ENCODE results near the gene SNRNP25.

Gene SNRNP25

DNA sequence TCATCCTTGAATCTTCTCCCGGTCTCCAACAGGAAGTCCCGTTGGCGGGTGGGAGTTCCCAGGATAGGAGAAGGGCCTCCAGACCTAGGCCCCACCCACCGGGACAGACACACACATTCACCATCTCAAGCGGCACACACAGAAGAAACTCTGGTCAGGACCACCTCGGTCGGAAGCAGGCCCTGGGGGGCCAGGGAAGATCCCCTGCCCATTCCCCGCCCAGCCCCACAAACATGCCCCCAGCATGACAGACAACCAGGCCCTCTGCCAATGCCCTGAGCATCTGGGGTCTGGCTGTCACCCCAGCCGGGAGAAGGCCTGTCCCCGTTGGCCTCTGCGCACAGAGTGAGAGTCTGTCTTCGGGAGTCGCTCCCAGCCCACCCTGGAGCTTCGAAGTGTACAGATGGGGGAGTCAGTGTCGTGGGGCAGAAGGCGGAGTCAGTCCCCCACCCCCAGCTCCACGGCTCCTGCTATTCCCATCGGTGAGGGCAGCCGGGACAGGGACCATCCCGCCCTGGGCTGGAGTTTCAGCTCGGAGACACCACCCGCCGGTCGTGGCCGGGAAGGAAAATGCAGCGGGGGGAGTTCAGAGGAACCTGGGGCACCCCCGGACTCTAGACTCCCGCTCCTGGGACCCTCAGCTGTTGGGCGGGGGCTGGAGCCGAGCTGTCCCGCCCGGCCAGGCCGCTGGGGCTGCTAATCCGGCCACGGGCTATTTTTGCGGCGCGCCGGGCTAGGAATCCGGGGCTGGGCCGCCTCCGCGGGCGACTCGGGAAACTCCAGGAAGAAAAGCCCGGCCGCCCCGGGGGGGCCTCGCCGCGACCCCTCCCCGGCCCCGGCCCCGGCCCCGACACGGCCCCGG lies 18.1 kb downstream of the SNRNP25 start (continued):
- TF ChIP-seq TCF7L2 (IDR thresholded peaks at IDR 0.05; ENCODE audit: borderline replicate concordance, low read depth, low read length) (no peak), OVOL3 (tag by site-specific recombination; IDR thresholded peaks at IDR 0.05) (no peak), ZNF16 (tag by site-specific recombination; IDR thresholded peaks at IDR 0.05; ENCODE audit: low read depth) (no peak), ZNF747 (tag by site-specific recombination; IDR thresholded peaks at IDR 0.05) (no peak), ZNF394 (tag by site-specific recombination; IDR thresholded peaks at IDR 0.05; ENCODE audit: borderline replicate concordance) (no peak), SP2 (tag by site-specific recombination; IDR thresholded peaks at IDR 0.05) (peak; percentile 75), ZNF2 (tag by site-specific recombination; IDR thresholded peaks at IDR 0.05) (peak; percentile 37; the same call in 1 of the 2 replicates), ZNF521 (tag by site-specific recombination; IDR thresholded peaks at IDR 0.05) (no peak), ZFP37 (tag by site-specific recombination; IDR thresholded peaks at IDR 0.05) (no peak), ZNF658 (tag by site-specific recombination; IDR thresholded peaks at IDR 0.05) (no peak), ZNF558 (tag by site-specific recombination; IDR thresholded peaks at IDR 0.05) (no peak), ZNF423 (tag by site-specific recombination; IDR thresholded peaks at IDR 0.05) (no peak), GFI1B (tag by site-specific recombination; IDR thresholded peaks at IDR 0.05) (no peak), REPIN1 (tag by site-specific recombination; IDR thresholded peaks at IDR 0.05; ENCODE audit: low read depth) (no peak), ZNF184 (tag by site-specific recombination; IDR thresholded peaks at IDR 0.05) (no peak)
- TF ChIP-seq, protein P1, sequence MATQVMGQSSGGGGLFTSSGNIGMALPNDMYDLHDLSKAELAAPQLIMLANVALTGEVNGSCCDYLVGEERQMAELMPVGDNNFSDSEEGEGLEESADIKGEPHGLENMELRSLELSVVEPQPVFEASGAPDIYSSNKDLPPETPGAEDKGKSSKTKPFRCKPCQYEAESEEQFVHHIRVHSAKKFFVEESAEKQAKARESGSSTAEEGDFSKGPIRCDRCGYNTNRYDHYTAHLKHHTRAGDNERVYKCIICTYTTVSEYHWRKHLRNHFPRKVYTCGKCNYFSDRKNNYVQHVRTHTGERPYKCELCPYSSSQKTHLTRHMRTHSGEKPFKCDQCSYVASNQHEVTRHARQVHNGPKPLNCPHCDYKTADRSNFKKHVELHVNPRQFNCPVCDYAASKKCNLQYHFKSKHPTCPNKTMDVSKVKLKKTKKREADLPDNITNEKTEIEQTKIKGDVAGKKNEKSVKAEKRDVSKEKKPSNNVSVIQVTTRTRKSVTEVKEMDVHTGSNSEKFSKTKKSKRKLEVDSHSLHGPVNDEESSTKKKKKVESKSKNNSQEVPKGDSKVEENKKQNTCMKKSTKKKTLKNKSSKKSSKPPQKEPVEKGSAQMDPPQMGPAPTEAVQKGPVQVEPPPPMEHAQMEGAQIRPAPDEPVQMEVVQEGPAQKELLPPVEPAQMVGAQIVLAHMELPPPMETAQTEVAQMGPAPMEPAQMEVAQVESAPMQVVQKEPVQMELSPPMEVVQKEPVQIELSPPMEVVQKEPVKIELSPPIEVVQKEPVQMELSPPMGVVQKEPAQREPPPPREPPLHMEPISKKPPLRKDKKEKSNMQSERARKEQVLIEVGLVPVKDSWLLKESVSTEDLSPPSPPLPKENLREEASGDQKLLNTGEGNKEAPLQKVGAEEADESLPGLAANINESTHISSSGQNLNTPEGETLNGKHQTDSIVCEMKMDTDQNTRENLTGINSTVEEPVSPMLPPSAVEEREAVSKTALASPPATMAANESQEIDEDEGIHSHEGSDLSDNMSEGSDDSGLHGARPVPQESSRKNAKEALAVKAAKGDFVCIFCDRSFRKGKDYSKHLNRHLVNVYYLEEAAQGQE (tag by site-specific recombination; IDR thresholded peaks at IDR 0.05), result no peak

DNA sequence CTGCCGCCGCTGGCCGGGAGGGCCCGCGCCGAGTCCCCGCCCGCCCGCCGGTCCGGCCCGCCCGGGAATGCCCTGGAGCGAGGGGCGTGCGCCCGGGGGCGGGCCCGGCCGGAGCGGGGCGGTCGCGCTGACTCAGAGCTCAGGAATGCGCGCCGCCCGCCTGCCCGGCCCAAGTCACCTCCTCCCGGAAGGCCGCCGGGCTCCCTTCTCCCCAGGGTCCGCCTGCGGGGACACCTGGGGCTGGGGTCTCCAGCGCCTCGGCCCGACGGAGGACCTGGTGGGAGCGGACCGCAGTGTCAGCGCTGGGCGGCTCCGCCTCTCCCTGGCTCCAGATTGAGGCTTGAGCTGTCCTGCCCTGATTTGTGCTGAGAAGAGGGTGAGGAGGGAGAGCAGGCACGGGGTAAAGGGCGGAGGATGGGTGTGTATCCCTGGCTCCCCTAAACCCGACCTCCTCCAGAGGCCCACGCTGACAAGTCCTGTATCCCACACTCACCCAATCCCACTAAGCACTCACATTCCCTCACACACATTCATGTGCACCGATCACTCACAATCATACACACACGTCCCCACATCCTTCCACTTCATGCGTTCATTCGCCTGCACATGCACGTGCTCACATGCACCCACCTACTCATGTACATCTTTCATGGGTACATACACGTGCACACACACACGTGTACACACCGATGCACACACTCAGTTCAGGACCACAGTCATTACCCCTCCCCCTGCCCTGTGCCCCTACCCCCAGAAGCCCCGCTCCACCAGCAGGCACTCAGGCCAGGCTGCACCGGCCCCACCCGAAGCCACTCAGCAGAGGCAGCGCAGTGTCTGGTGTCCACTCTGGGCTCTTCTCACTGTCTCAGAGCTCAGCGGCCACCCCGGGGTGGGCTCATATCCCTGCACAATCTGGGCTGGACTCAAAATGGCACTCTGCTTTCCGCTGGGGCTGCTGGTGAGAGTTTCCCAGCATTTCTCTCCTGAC lies 19.2 kb downstream of the SNRNP25 start, which contains the start of gene RHBDF1:
TSS of gene RHBDF1 (minus strand) at position 71 of the 988 bp plus-strand sequence. CDS start 7,616 bp downstream, outside the sequence.
- H3K9me3 ChIP-seq (ENCODE audit: control insufficient read depth, insufficient read depth, low read depth, low read length), result no peaks in the 10 kb centered on the region
- no peaks in the 10 kb centered on the region for H3K36me3 ChIP-seq (ENCODE audit: control insufficient read depth in 2 of 2, insufficient read depth in 1 of 2, low read length in 2 of 2)
- peak within 1 kb of the TSS; percentile 47 for H3K27ac ChIP-seq (ENCODE audit: extremely low read depth, low read depth, low read length)
- H3K4me3 ChIP-seq (ENCODE audit: low read depth, low read length), result peak within 1 kb of the TSS; percentile 51
- ChIA-PET CTCF (interaction anchor here (0.6 to 4.0 kb wide), 6 partner anchors 24 to 302 kb away, joined by 3 to 18 read pairs (median 4); no protein-coding TSS in a partner anchor), POLR2A (interaction anchor here (1.1 to 3.0 kb wide), 5 partner anchors 13 to 163 kb away, joined by 3 to 17 read pairs (median 4); partner anchors contain the start of genes POLR3K and SNRNP25)
- peaks cover 18% of the 10 kb centered on the region for H3K4me1 ChIP-seq (ENCODE audit: control insufficient read depth, insufficient read depth, low read length)
- TF ChIP-seq YY1 (tag by site-specific recombination; IDR thresholded peaks at IDR 0.05) (no peak), ZNF677 (tag by site-specific recombination; IDR thresholded peaks at IDR 0.05) (peak; percentile 39; the same call in 1 of the 2 replicates), ZNF23 (tag by site-specific recombination; IDR thresholded peaks at IDR 0.05; ENCODE audit: borderline replicate concordance) (no peak), ZNF530 (tag by site-specific recombination; IDR thresholded peaks at IDR 0.05; ENCODE audit: low read depth) (no peak), ZNF223 (tag by site-specific recombination; IDR thresholded peaks at IDR 0.05) (no peak), ZNF133 (tag by site-specific recombination; IDR thresholded peaks at IDR 0.05) (no peak), ZNF433 (tag by site-specific recombination; IDR thresholded peaks at IDR 0.05; ENCODE audit: low read depth) (no peak), ZNF174 (tag by site-specific recombination; IDR thresholded peaks at IDR 0.05) (no peak), ZFP69B (tag by site-specific recombination; IDR thresholded peaks at IDR 0.05) (no peak), ZBTB20 (tag by site-specific recombination; IDR thresholded peaks at IDR 0.05) (peak; percentile 49; the same call in 1 of the 2 replicates)
- TF ChIP-seq, protein P2, sequence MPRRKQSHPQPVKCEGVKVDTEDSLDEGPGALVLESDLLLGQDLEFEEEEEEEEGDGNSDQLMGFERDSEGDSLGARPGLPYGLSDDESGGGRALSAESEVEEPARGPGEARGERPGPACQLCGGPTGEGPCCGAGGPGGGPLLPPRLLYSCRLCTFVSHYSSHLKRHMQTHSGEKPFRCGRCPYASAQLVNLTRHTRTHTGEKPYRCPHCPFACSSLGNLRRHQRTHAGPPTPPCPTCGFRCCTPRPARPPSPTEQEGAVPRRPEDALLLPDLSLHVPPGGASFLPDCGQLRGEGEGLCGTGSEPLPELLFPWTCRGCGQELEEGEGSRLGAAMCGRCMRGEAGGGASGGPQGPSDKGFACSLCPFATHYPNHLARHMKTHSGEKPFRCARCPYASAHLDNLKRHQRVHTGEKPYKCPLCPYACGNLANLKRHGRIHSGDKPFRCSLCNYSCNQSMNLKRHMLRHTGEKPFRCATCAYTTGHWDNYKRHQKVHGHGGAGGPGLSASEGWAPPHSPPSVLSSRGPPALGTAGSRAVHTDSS (tag by site-specific recombination; IDR thresholded peaks at IDR 0.05), result no peak
- TF ChIP-seq, protein P3, sequence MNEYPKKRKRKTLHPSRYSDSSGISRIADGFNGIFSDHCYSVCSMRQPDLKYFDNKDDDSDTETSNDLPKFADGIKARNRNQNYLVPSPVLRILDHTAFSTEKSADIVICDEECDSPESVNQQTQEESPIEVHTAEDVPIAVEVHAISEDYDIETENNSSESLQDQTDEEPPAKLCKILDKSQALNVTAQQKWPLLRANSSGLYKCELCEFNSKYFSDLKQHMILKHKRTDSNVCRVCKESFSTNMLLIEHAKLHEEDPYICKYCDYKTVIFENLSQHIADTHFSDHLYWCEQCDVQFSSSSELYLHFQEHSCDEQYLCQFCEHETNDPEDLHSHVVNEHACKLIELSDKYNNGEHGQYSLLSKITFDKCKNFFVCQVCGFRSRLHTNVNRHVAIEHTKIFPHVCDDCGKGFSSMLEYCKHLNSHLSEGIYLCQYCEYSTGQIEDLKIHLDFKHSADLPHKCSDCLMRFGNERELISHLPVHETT (tag by site-specific recombination; IDR thresholded peaks at IDR 0.05), result no peak
